K562 (cell line): ENCODE data around the gene BEST3. TPM values are rescaled to one million over a fixed set of nuclear protein-coding genes. Genes with fewer than 3 reads are reported as not detected.

ENCODE experiments used
- CBFB ChIP-seq: sonication (generic); formaldehyde crosslinking; IDR thresholded peaks from 2 replicates; pipeline ENCODE4 v1.4.0; 2020; ENCODE audit warnings: mild to moderate bottlenecking, missing genetic modification reagents
- CEBPG ChIP-seq, 3 experiments: fragments of 200-800 bp in 1 of 3; sonication (Bioruptor generic) in 1 of 3; sonication (generic) in 1 of 3; formaldehyde crosslinking in 1 of 3; IDR thresholded peaks in 2 of 3; conservative IDR thresholded peaks in 1 of 3; 2 replicates each; pipeline versions ENCODE4 v1.6.1 to v1.8.0; 2016 to 2022; ENCODE audit warnings: missing compliant biosample characterization in 2 of 3, missing genetic modification characterization in 2 of 3, mild to moderate bottlenecking in 1 of 3, missing genetic modification reagents in 1 of 3
- CREB5 ChIP-seq: fragments of 250-450 bp; sonication (Bioruptor Pico); IDR thresholded peaks from 2 replicates; pipeline ENCODE4 v1.5.0; 2020; ENCODE audit warnings: mild to moderate bottlenecking
- EHMT2 ChIP-seq: fragments of 450-650 bp; IDR thresholded peaks from 2 replicates; pipeline ENCODE4 v1.6.1; 2018; ENCODE audit warnings: antibody characterized with exemption
- GMEB1 ChIP-seq: fragments of 250-450 bp; sonication (Bioruptor Pico); IDR thresholded peaks from 2 replicates; pipeline ENCODE4 v1.4.0; 2020; ENCODE audit warnings: mild to moderate bottlenecking
- HEY1 ChIP-seq: fragments of 250-450 bp; sonication (Bioruptor Pico); IDR thresholded peaks from 2 replicates; pipeline ENCODE4 v1.5.0; 2020; ENCODE audit warnings: mild to moderate bottlenecking, moderate library complexity, borderline replicate concordance
- ILK ChIP-seq: fragments of 450-650 bp; IDR thresholded peaks from 2 replicates; pipeline ENCODE4 v1.6.1; 2016; ENCODE audit warnings: missing genetic modification characterization, low read depth, mild to moderate bottlenecking, missing compliant biosample characterization, moderate library complexity, borderline replicate concordance
- LCOR ChIP-seq: sonication (generic); formaldehyde crosslinking; IDR thresholded peaks from 2 replicates; pipeline ENCODE4 v1.8.0; 2022; ENCODE audit warnings: mild to moderate bottlenecking, missing genetic modification reagents
- MAFG ChIP-seq: fragments of 450-650 bp; conservative IDR thresholded peaks from 2 replicates; pipeline ENCODE4 v1.6.1; 2016; ENCODE audit warnings: missing genetic modification characterization, missing compliant biosample characterization
- MBD1 ChIP-seq: fragments of 250-450 bp; sonication (Bioruptor Pico); IDR thresholded peaks from 2 replicates; pipeline ENCODE4 v1.8.0; 2022; ENCODE audit warnings: inconsistent platforms
- NBN ChIP-seq: fragments of 450-650 bp; IDR thresholded peaks from 2 replicates; pipeline ENCODE4 v1.6.1; 2016; ENCODE audit warnings: low read depth, mild to moderate bottlenecking
- NFATC3 ChIP-seq: fragments of 450-650 bp; IDR thresholded peaks from 2 replicates; pipeline ENCODE4 v1.6.1; 2017; ENCODE audit warnings: mild to moderate bottlenecking
- NFE2L1 ChIP-seq: fragments of 450-650 bp; IDR thresholded peaks from 2 replicates; pipeline ENCODE4 v1.6.1; 2016; ENCODE audit warnings: missing genetic modification characterization, low read depth, mild to moderate bottlenecking, missing compliant biosample characterization, moderate library complexity, borderline replicate concordance
- POU5F1 ChIP-seq: fragments of 150-350 bp; IDR thresholded peaks from 2 replicates; pipeline ENCODE4 v1.6.1; 2014; ENCODE audit warnings: borderline replicate concordance, low read length, low read depth, mild to moderate bottlenecking; ENCODE audit not compliant: partially characterized antibody
- SETDB1 ChIP-seq: IDR thresholded peaks from one replicate; pipeline ENCODE4 v1.6.1; 2012; ENCODE audit warnings: low read length, control low read depth, inconsistent platforms
- SMARCE1 ChIP-seq: fragments of 450-650 bp; IDR thresholded peaks from 2 replicates; pipeline ENCODE4 v1.7.1; 2016; ENCODE audit warnings: mild to moderate bottlenecking
- XRCC3 ChIP-seq: fragments of 450-650 bp; IDR thresholded peaks from 2 replicates; pipeline ENCODE4 v1.6.1; 2017; ENCODE audit warnings: mild to moderate bottlenecking, moderate library complexity
- ZNF316 ChIP-seq: fragments of 450-650 bp; IDR thresholded peaks from 2 replicates; pipeline ENCODE4 v1.6.1; 2016
- ZNF57 ChIP-seq: fragments of 450-650 bp; formaldehyde crosslinking; IDR thresholded peaks from 2 replicates; pipeline ENCODE4 v1.4.0; 2020; ENCODE audit warnings: mild to moderate bottlenecking, moderate library complexity
- ZNF695 ChIP-seq: fragments of 450-650 bp; formaldehyde crosslinking; IDR thresholded peaks from 2 replicates; pipeline ENCODE4 v1.4.0; 2020; ENCODE audit warnings: mild to moderate bottlenecking, moderate library complexity
- polyA plus RNA-seq, 8 experiments: library from polyadenylated mRNA; depleted of rRNA in 4 of 8; stranded (reverse) in 5 of 8; unstranded in 3 of 8; fragments of >200 nt; fragmentation: Nextera tagmentation in 2 of 8; fragmentation: Illumina TruSeq in 1 of 8; extraction: Ambion mirVana in 2 of 8; extraction: Trizol in 1 of 8; gene quantifications; 2 replicates each; pipeline versions ENCODE4 v1.2.1 to v1.2.3, GENCODE V29; 2011 to 2014; ENCODE audit warnings: inconsistent platforms in 1 of 8, missing spikeins in 1 of 8
- total RNA-seq, 7 experiments: library from RNA; depleted of rRNA in 6 of 7; stranded (reverse); fragments of >200 nt in 6 of 7; fragmentation: Illumina TruSeq in 2 of 7; extraction: Trizol in 2 of 7; gene quantifications; 2 replicates each; pipeline versions ENCODE4 v1.2.1 to v1.2.3, GENCODE V29; 2011 to 2021; ENCODE audit warnings: low replicate concordance in 1 of 7
- TF ChIP-seq, protein P1 (sequence below): fragments of 200-400 bp; formaldehyde crosslinking; IDR thresholded peaks from 2 replicates; pipeline ENCODE4 v1.6.1; 2017; ENCODE audit warnings: mild to moderate bottlenecking, low read depth, low read length, moderate library complexity

The BEST3 gene
- total and polyA plus RNA-seq, 9 of the 15 experiments (the other 6 are each of a cell fraction or from before 2014, with no cell fraction given) = 0.15 TPM; not detected in 8

DNA sequence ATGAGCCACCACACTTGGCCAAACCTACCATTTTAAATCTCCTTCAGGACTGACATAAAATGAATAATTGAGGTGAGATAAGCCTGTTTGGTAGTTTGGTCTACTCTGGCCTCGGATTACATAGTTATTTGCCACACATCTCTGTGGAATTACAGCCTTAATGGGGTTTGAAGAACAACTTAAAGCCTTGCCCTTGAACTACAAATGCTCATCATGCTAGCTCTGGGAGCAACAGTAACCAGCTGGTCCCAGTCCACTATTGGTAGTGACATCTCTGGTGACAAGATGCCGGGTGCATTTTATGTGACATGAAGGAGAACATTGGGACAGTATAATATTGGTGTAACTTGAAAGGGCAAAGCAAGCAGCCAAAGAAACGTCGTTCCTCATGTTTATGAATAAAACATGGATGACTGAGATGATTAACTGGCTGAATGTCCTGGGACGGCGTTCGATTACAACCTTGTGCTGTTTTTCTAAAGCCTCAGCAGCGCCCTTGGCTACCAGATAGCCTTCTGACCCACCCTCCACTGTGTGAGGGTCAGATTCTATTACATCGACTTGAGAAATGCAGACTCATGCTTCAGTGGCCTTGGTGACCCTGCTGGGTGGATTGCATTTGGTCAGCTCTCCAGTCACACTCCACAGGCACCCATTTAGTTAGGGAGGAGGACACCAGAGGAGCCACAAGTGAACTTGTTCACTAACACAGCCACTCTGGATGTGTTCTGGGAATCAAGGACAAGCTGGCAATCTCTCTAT is 41.5 kb downstream of the BEST3 start (continued):
- 0 out of 2 replicates have a peak, but pooled peaks have one; percentile 7 for TF ChIP-seq GMEB1 (CRISPR knock-in tag)
- TF ChIP-seq ZNF57 (CRISPR knock-in tag) = no peak
- TF ChIP-seq SMARCE1 = peak; percentile 50; the same call in 1 of the 2 replicates
- no peak for TF ChIP-seq MBD1 (CRISPR knock-in tag)
- peak; percentile 34; the same call in 1 of the 2 replicates for TF ChIP-seq NBN
- TF ChIP-seq SETDB1 = no peak
- TF ChIP-seq ZNF316 = peak; percentile 95
- TF ChIP-seq MAFG (tag) = peak; percentile 95
- no peak for TF ChIP-seq POU5F1
- no peak for TF ChIP-seq ZNF695
- peak; percentile 58; the same call in 1 of the 2 replicates for TF ChIP-seq CEBPG (CRISPR knock-in tag; IDR thresholded peaks at IDR 0.05)
- TF ChIP-seq CEBPG (tag; conservative IDR thresholded peaks at IDR 0.05 in 1 of 2, IDR thresholded peaks at IDR 0.05 in 1 of 2) = no peak
- TF ChIP-seq, protein P1, sequence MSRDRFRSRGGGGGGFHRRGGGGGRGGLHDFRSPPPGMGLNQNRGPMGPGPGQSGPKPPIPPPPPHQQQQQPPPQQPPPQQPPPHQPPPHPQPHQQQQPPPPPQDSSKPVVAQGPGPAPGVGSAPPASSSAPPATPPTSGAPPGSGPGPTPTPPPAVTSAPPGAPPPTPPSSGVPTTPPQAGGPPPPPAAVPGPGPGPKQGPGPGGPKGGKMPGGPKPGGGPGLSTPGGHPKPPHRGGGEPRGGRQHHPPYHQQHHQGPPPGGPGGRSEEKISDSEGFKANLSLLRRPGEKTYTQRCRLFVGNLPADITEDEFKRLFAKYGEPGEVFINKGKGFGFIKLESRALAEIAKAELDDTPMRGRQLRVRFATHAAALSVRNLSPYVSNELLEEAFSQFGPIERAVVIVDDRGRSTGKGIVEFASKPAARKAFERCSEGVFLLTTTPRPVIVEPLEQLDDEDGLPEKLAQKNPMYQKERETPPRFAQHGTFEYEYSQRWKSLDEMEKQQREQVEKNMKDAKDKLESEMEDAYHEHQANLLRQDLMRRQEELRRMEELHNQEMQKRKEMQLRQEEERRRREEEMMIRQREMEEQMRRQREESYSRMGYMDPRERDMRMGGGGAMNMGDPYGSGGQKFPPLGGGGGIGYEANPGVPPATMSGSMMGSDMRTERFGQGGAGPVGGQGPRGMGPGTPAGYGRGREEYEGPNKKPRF = no peak
- peak; percentile 40; the same call in 1 of the 2 replicates for TF ChIP-seq EHMT2
- TF ChIP-seq XRCC3 = no peak
- TF ChIP-seq NFATC3 = no peak
- no peak for TF ChIP-seq CREB5 (CRISPR knock-in tag)
- peak; percentile 61; the same call in 1 of the 2 replicates for TF ChIP-seq NFE2L1
- TF ChIP-seq LCOR (CRISPR knock-in tag) = no peak
- no peak for TF ChIP-seq ILK (tag)
- TF ChIP-seq HEY1 (CRISPR knock-in tag) = no peak
- peak; percentile 48; the same call in 1 of the 2 replicates for TF ChIP-seq CBFB (CRISPR knock-in tag)
